Ascending aorta (tissue), 2 donors: ENCODE results near the gene SNX9. TPM values are rescaled to one million over a fixed set of nuclear protein-coding genes. Genes with fewer than 3 reads are reported as not detected.

Experiments used
- DNase-seq, 2 donors: peaks; one replicate each; pipeline ENCODE4 v3.0.0-alpha.2; 2019; ENCODE audit warnings: low spot score in 2 of 2
- H3K27ac ChIP-seq, 2 donors: fragments of 200-600 bp; sonication (generic); one replicate each; pipeline ENCODE4 v1.5.1; 2016 to 2017; ENCODE audit warnings: mild to moderate bottlenecking in 1 of 2
- H3K27me3 ChIP-seq: fragments of 200-600 bp; sonication (generic); one replicate; pipeline ENCODE4 v1.5.1; 2017
- H3K36me3 ChIP-seq, 2 donors: fragments of 200-600 bp; sonication (generic); one replicate each; pipeline ENCODE4 v1.5.1; 2016
- H3K4me1 ChIP-seq, 2 donors: fragments of 200-600 bp; sonication (generic); one replicate each; pipeline ENCODE4 v1.5.1; 2016 to 2017; ENCODE audit warnings: mild to moderate bottlenecking in 1 of 2
- H3K4me3 ChIP-seq, 2 donors: fragments of 200-600 bp; sonication (generic); one replicate each; pipeline ENCODE4 v1.5.1; 2016 to 2017; ENCODE audit warnings: mild to moderate bottlenecking in 1 of 2
- H3K9me3 ChIP-seq, 2 donors: fragments of 200-600 bp; sonication (generic); one replicate each; pipeline ENCODE4 v1.5.1; 2016
- CTCF ChIP-seq, 3 experiments: fragments of 200-600 bp in 2 of 3; fragments of 450-650 bp in 1 of 3; sonication (generic) in 2 of 3; IDR thresholded peaks; one replicate each; pipeline ENCODE4 v1.5.1; 2016 to 2019; ENCODE audit warnings: antibody characterized with exemption in 3 of 3, mild to moderate bottlenecking in 1 of 3, moderate library complexity in 1 of 3
- intact Hi-C: fragments of 100-400 bp; cut with DNase I; formaldehyde crosslinking; loops from one replicate; pipeline ENCODE4 v1.15.1; 2023
- total RNA-seq: library from RNA; depleted of rRNA; stranded (reverse); fragments of >200 nt; gene quantifications from one replicate; pipeline ENCODE4 v1.1.0, GENCODE V29; 2016

Gene SNX9
- 55.2 TPM for total RNA-seq

GRCh38 chr6:157823001-157823527, at the start of gene SNX9:
Gene SNX9 (plus strand): TSS chr6:157823246. CDS start chr6:157823435, 189 bp downstream.
- Histone ChIP-seq H3K27me3 (no peaks in the 10 kb centered on the region), H3K4me3 (peak within 1 kb of the TSS; percentile 90 to 98), H3K27ac (peak within 1 kb of the TSS; percentile 98 to 100), H3K9me3 (no peaks in the 10 kb centered on the region), H3K4me1 (peaks cover 4 to 20% of the 10 kb centered on the region in 2 donors), H3K36me3 (no peaks in the 10 kb centered on the region)
- DNase-seq, result peak in 1 of 2 donors; percentile 89
- intact Hi-C loops, result loop anchor here (2.0 to 5.0 kb wide), 3 partner anchors 49 to 249 kb away; no protein-coding TSS in a partner anchor
- peak in 1 of 3 experiments; percentile 28 for TF ChIP-seq CTCF (IDR thresholded peaks at IDR 0.05)

GRCh38 chr6:157773248-157773773, 49.7 kb upstream of the SNX9 start:
- Histone ChIP-seq H3K36me3 (no peaks in the 10 kb centered on the region), H3K9me3 (no peaks in the 10 kb centered on the region), H3K4me1 (peaks cover 0 to 7% of the 10 kb centered on the region in 2 donors), H3K27me3 (no peaks in the 10 kb centered on the region), H3K27ac (no peak overlapping the region), H3K4me3 (no peak overlapping the region)
- intact Hi-C loops, result no loop called here
- DNase-seq, result no peak
- TF ChIP-seq CTCF (IDR thresholded peaks at IDR 0.05), result no peak

GRCh38 chr6:157774153-157775135, 48.6 kb upstream of the SNX9 start:
- Histone ChIP-seq H3K27ac (no peak overlapping the region), H3K27me3 (no peaks in the 10 kb centered on the region), H3K4me1 (peaks cover 0 to 3% of the 10 kb centered on the region in 2 donors), H3K4me3 (no peak overlapping the region), H3K36me3 (no peaks in the 10 kb centered on the region), H3K9me3 (no peaks in the 10 kb centered on the region)
- intact Hi-C loops, result no loop called here
- DNase-seq, result no peak
- no peak for TF ChIP-seq CTCF (IDR thresholded peaks at IDR 0.05)

GRCh38 chr6:157775376-157775775, 47.7 kb upstream of the SNX9 start:
- Histone ChIP-seq H3K27me3 (no peaks in the 10 kb centered on the region), H3K36me3 (no peaks in the 10 kb centered on the region), H3K9me3 (no peaks in the 10 kb centered on the region), H3K4me1 (no peaks in the 10 kb centered on the region), H3K4me3 (no peak overlapping the region), H3K27ac (no peak overlapping the region)
- no peak for TF ChIP-seq CTCF (IDR thresholded peaks at IDR 0.05)
- intact Hi-C loops, result no loop called here
- DNase-seq, result no peak

- TF ChIP-seq CTCF (IDR thresholded peaks at IDR 0.05), result no peak
- no peaks in the 10 kb centered on the region for H3K9me3 ChIP-seq
- no peaks in the 10 kb centered on the region for H3K4me1 ChIP-seq
- no peak for DNase-seq
- no peaks in the 10 kb centered on the region for H3K36me3 ChIP-seq
- intact Hi-C loops, result no loop called here
- no peaks in the 10 kb centered on the region for H3K27me3 ChIP-seq
- no peak overlapping the region for H3K4me3 ChIP-seq
- H3K27ac ChIP-seq, result no peak overlapping the region
Measured at GRCh38 chr6:157777344-157777743, 45.7 kb upstream of the SNX9 start.
